B cell (primary cell): Measurements from ENCODE around the gene SLC24A3. TPM values are rescaled to one million over a fixed set of nuclear protein-coding genes. Genes with fewer than 3 reads are reported as not detected.

Source experiments
- ATAC-seq: fragments of 200-7000 bp; cut with Tn5 transposase; one replicate; pipeline ENCODE4 v1.10.0; 2021; ENCODE audit warnings: low read depth, mild to moderate bottlenecking, moderate number of reproducible peaks, moderate library complexity
- CTCF ChIA-PET: fragments of 350-600 bp; sonication (Branson Sonifier 250); formaldehyde crosslinking; loops from one replicate; lab custom pipeline; 2021; ENCODE audit warnings: antibody characterized with exemption, inconsistent platforms; lab: Charles Lee
- POLR2A ChIA-PET: fragments of 350-600 bp; sonication (Branson Sonifier 250); formaldehyde crosslinking; loops from one replicate; lab custom pipeline; 2021; ENCODE audit warnings: antibody characterized with exemption; lab: Charles Lee
- DNase-seq: peaks from one replicate; pipeline ENCODE4 v3.0.0; 2013
- H2AFZ ChIP-seq: 2 replicates; pipeline ENCODE4 v1.6.1; 2012; ENCODE audit warnings: mild to moderate bottlenecking, low read depth, low read length; ENCODE audit not compliant: insufficient read depth, poor library complexity, severe bottlenecking
- H3K27ac ChIP-seq, 2 donors: 1 replicate in 1 of 2; 2 replicates in 1 of 2; pipeline ENCODE4 v1.5.1; 2012 to 2013; ENCODE audit warnings: low read length in 2 of 2, mild to moderate bottlenecking in 2 of 2, moderate library complexity in 1 of 2
- H3K27me3 ChIP-seq, 4 experiments: fragments of 200-600 bp in 1 of 4; sonication (generic) in 1 of 4; replicated peaks in 1 of 4; 1 replicate in 2 of 4; 2 replicates in 2 of 4; pipeline versions ENCODE4 v1.6.1 to v1.7.0; 2013 to 2016; ENCODE audit warnings: low read length in 3 of 4, mild to moderate bottlenecking in 2 of 4, mixed read lengths in 1 of 4, moderate library complexity in 1 of 4; ENCODE audit not compliant: insufficient read depth in 4 of 4, control insufficient read depth in 3 of 4; ENCODE audit errors: control extremely low read depth in 1 of 4
- H3K36me3 ChIP-seq, 2 experiments: replicated peaks in 1 of 2; 1 replicate in 1 of 2; 2 replicates in 1 of 2; pipeline versions ENCODE4 v1.6.1 to v1.7.1; 2013; ENCODE audit warnings: low read length in 1 of 2; ENCODE audit not compliant: insufficient read depth in 2 of 2, control insufficient read depth in 1 of 2; ENCODE audit errors: control extremely low read depth in 1 of 2, extremely low read depth in 1 of 2
- H3K4me1 ChIP-seq, 2 donors: fragments of 200-600 bp in 1 of 2; sonication (generic) in 1 of 2; 1 replicate in 1 of 2; 2 replicates in 1 of 2; pipeline versions ENCODE4 v1.5.1 to v1.6.1; 2013 to 2017; ENCODE audit warnings: low read length in 2 of 2; ENCODE audit not compliant: control insufficient read depth in 2 of 2, insufficient read depth in 2 of 2
- H3K4me2 ChIP-seq: replicated peaks from 2 replicates; pipeline ENCODE3; 2012; ENCODE audit warnings: mild to moderate bottlenecking, low read depth, low read length; ENCODE audit not compliant: poor library complexity, severe bottlenecking
- H3K4me3 ChIP-seq, 5 experiments: fragments of 200-600 bp in 1 of 5; sonication (generic) in 1 of 5; 1 replicate in 3 of 5; 2 replicates in 2 of 5; pipeline versions ENCODE4 v1.5.1 to v1.7.0; 2011 to 2016; ENCODE audit warnings: low read length in 4 of 5, mild to moderate bottlenecking in 4 of 5, low read depth in 2 of 5, control low read depth in 1 of 5, moderate library complexity in 1 of 5; ENCODE audit not compliant: insufficient read depth in 1 of 5; ENCODE audit errors: control extremely low read depth in 1 of 5, extremely low read depth in 1 of 5
- H3K79me2 ChIP-seq: fragments of 200-600 bp; sonication (generic); one replicate; pipeline ENCODE4 v1.6.0; 2016; ENCODE audit warnings: low read length; ENCODE audit not compliant: control insufficient read depth, insufficient read depth
- H3K9ac ChIP-seq: fragments of 200-600 bp; sonication (generic); 2 replicates; pipeline ENCODE4 v1.6.1; 2017; ENCODE audit warnings: mild to moderate bottlenecking, low read length, moderate library complexity
- H3K9me3 ChIP-seq, 3 donors: one replicate each; pipeline versions ENCODE4 v1.6.1 to v1.7.1; 2013; ENCODE audit warnings: low read length in 2 of 3; ENCODE audit not compliant: control insufficient read depth in 2 of 3, insufficient read depth in 1 of 3; ENCODE audit errors: control extremely low read depth in 1 of 3
- H4K20me1 ChIP-seq: 2 replicates; pipeline ENCODE4 v1.6.0; 2012; ENCODE audit warnings: mild to moderate bottlenecking, low read length; ENCODE audit not compliant: insufficient read depth, control insufficient read depth, poor library complexity, severe bottlenecking
- H3K27ac Mint-ChIP-seq: one replicate; pipeline ENCODE4 v1.8.0; 2021; ENCODE audit warnings: mixed read lengths
- H3K27me3 Mint-ChIP-seq: one replicate; pipeline ENCODE4 v1.8.0; 2021; ENCODE audit warnings: mixed read lengths
- H3K4me1 Mint-ChIP-seq: one replicate; pipeline ENCODE4 v1.8.0; 2021; ENCODE audit warnings: mixed read lengths
- H3K4me3 Mint-ChIP-seq: one replicate; pipeline ENCODE4 v1.8.0; 2021; ENCODE audit warnings: mixed read lengths
- H3K9me3 Mint-ChIP-seq: one replicate; pipeline ENCODE4 v1.8.0; 2022; ENCODE audit warnings: mixed read lengths; ENCODE audit not compliant: insufficient read depth
- CTCF ChIP-seq: fragments of 200-600 bp; IDR thresholded peaks from one replicate; pipeline ENCODE4 v1.8.0; 2022; ENCODE audit warnings: antibody characterized with exemption, mild to moderate bottlenecking
- EZH2 ChIP-seq: IDR thresholded peaks from 2 replicates; pipeline ENCODE4 v1.6.1; 2012; ENCODE audit warnings: borderline replicate concordance, low read depth, mild to moderate bottlenecking, moderate library complexity, low read length; ENCODE audit not compliant: insufficient read depth, poor library complexity, severe bottlenecking
- WGBS: methylation state at CpG from one replicate; pipeline ENCODE4 v1.1.5; 2013; ENCODE audit warnings: missing lambda C conversion rate; ENCODE audit not compliant: insufficient coverage; 5-methylcytosine and 5-hydroxymethylcytosine counted together
- intact Hi-C: fragments of 100-400 bp; cut with micrococcal nuclease; formaldehyde crosslinking; loops from one replicate; pipeline ENCODE4 v1.10.0; 2022
- polyA plus RNA-seq: library from polyadenylated mRNA; depleted of rRNA; stranded (reverse); fragments of >200 nt; gene quantifications from 2 replicates; pipeline ENCODE4 v1.2.3, GENCODE V29; 2012
- total RNA-seq, 2 donors: library from RNA; stranded (reverse); fragments of 120-200 nt in 1 of 2; gene quantifications; 1 replicate in 1 of 2; 2 replicates in 1 of 2; pipeline versions ENCODE4 v1.2.3 to v1.2.4, GENCODE V29; 2013 to 2022

SLC24A3 gene
- total and polyA plus RNA-seq, 2 donors (not counting 1 experiment from before 2014, with no cell fraction given) = not detected

- POLR2A ChIA-PET = no interaction called here
- CTCF ChIA-PET = no interaction called here
- no peak for DNase-seq
- H3K9me3 Mint-ChIP-seq = no peaks in the 10 kb centered on the region
- no peaks in the 10 kb centered on the region for H3K27me3 Mint-ChIP-seq
- no peaks in the 10 kb centered on the region for H3K79me2 ChIP-seq
- WGBS = 96% methylated on average over 4 of the region's 6 CpGs
- H3K4me2 ChIP-seq = no peak overlapping the region
- H2AFZ ChIP-seq = no peak overlapping the region
- H3K27me3 ChIP-seq = no peaks in the 10 kb centered on the region
- intact Hi-C loops = no loop called here
- no peak overlapping the region for H3K9ac ChIP-seq
- peaks cover 0 to 7% (median 0%) of the 10 kb centered on the region in 3 donors for H3K9me3 ChIP-seq
- TF ChIP-seq EZH2 (no peak), CTCF (no peak)
- no peak for ATAC-seq
- H3K4me1 Mint-ChIP-seq = no peaks in the 10 kb centered on the region
- no peak overlapping the region for H3K27ac ChIP-seq
- no peak overlapping the region for H3K4me3 Mint-ChIP-seq
- no peaks in the 10 kb centered on the region for H4K20me1 ChIP-seq
- H3K36me3 ChIP-seq = no peaks in the 10 kb centered on the region
- no peak overlapping the region for H3K27ac Mint-ChIP-seq
- no peaks in the 10 kb centered on the region for H3K4me1 ChIP-seq
- no peak overlapping the region for H3K4me3 ChIP-seq
Observed at GRCh38 chr20:19473922-19474286, 261.5 kb downstream of the SLC24A3 start.

GRCh38 chr20:19478320-19478895 lies 266.0 kb downstream of the SLC24A3 start:
- no peak overlapping the region for H3K27ac ChIP-seq
- ChIA-PET POLR2A (no interaction called here), CTCF (no interaction called here)
- Mint-ChIP-seq H3K4me1 (no peaks in the 10 kb centered on the region), H3K27me3 (no peaks in the 10 kb centered on the region), H3K9me3 (no peaks in the 10 kb centered on the region), H3K27ac (no peak overlapping the region), H3K4me3 (no peak overlapping the region)
- no peak for ATAC-seq
- no peak for TF ChIP-seq EZH2
- no peak for TF ChIP-seq CTCF
- no peak overlapping the region for H3K4me3 ChIP-seq
- H3K27me3 ChIP-seq = no peaks in the 10 kb centered on the region
- H3K9ac ChIP-seq = no peak overlapping the region
- no peaks in the 10 kb centered on the region for H3K36me3 ChIP-seq
- WGBS = 100% methylated on average over 1 of the region's 5 CpGs
- peaks cover 0 to 7% (median 0%) of the 10 kb centered on the region in 3 donors for H3K9me3 ChIP-seq
- no peak overlapping the region for H3K4me2 ChIP-seq
- DNase-seq = no peak
- no peaks in the 10 kb centered on the region for H3K79me2 ChIP-seq
- H4K20me1 ChIP-seq = no peaks in the 10 kb centered on the region
- H3K4me1 ChIP-seq = no peaks in the 10 kb centered on the region
- H2AFZ ChIP-seq = no peak overlapping the region
- intact Hi-C loops = no loop called here
